HepG2 (cell line): ENCODE results near the gene RECQL5. TPM values are rescaled to one million over a fixed set of nuclear protein-coding genes. Genes with fewer than 3 reads are reported as not detected.

Experiments
- CBX1 ChIP-seq: IDR thresholded peaks from one replicate; pipeline ENCODE4 v1.6.1; 2016; ENCODE audit warnings: antibody characterized with exemption, low read depth
- GABPB1 ChIP-seq: IDR thresholded peaks from 2 replicates; pipeline ENCODE4 v1.6.1; 2016; ENCODE audit warnings: mild to moderate bottlenecking, missing genetic modification reagents, moderate library complexity, missing compliant biosample characterization
- POLR2A ChIP-seq, 2 experiments: IDR thresholded peaks; 2 replicates each; pipeline ENCODE4 v1.6.1; 2011; ENCODE audit warnings: low read depth in 2 of 2, low read length in 2 of 2, mild to moderate bottlenecking in 1 of 2, moderate library complexity in 1 of 2; ENCODE audit not compliant: insufficient read depth in 1 of 2
- RBFOX2 ChIP-seq: fragments of 200-400 bp; formaldehyde crosslinking; IDR thresholded peaks from 2 replicates; pipeline ENCODE4 v1.6.1; 2017; ENCODE audit warnings: low read depth, mild to moderate bottlenecking, low read length
- SIX4 ChIP-seq: sonication (generic); formaldehyde crosslinking; IDR thresholded peaks from 2 replicates; pipeline ENCODE4 v1.4.0; 2020; ENCODE audit warnings: missing genetic modification reagents
- ZMYM4 ChIP-seq: sonication (generic); formaldehyde crosslinking; IDR thresholded peaks from 2 replicates; pipeline ENCODE4 v1.8.1; 2023; ENCODE audit warnings: mild to moderate bottlenecking, missing genetic modification reagents
- ZNF264 ChIP-seq: sonication (generic); formaldehyde crosslinking; IDR thresholded peaks from 2 replicates; pipeline ENCODE4 v1.4.0; 2020; ENCODE audit warnings: missing genetic modification reagents
- ZNF383 ChIP-seq: sonication (generic); formaldehyde crosslinking; IDR thresholded peaks from 2 replicates; pipeline ENCODE4 v1.4.0; 2020; ENCODE audit warnings: missing genetic modification reagents, mild to moderate bottlenecking, borderline replicate concordance
- ZNF788 ChIP-seq: sonication (generic); formaldehyde crosslinking; IDR thresholded peaks from 2 replicates; pipeline ENCODE4 v1.5.0; 2020; ENCODE audit warnings: mild to moderate bottlenecking, missing genetic modification reagents, borderline replicate concordance
- ZSCAN30 ChIP-seq: sonication (generic); formaldehyde crosslinking; IDR thresholded peaks from 2 replicates; pipeline ENCODE4 v1.5.0; 2020; ENCODE audit warnings: mild to moderate bottlenecking, missing genetic modification reagents
- polyA plus RNA-seq, 8 experiments: library from polyadenylated mRNA; depleted of rRNA in 3 of 8; stranded (reverse) in 7 of 8; unstranded in 1 of 8; fragments of >200 nt; fragmentation: Illumina TruSeq in 4 of 8; extraction: Trizol in 4 of 8; gene quantifications; 2 replicates each; pipeline versions ENCODE4 v1.2.1 to v1.2.3, GENCODE V29; 2011 to 2016; ENCODE audit warnings: low read depth in 4 of 8, missing spikeins in 1 of 8, mixed read lengths in 1 of 8; ENCODE audit not compliant: insufficient read depth in 1 of 8
- total RNA-seq, 5 experiments: library from RNA; depleted of rRNA; stranded (reverse); fragments of >200 nt; fragmentation: Illumina TruSeq; extraction: Trizol; gene quantifications; 2 replicates each; pipeline ENCODE4 v1.2.3, GENCODE V29; 2016; ENCODE audit warnings: low read depth in 1 of 5
- TF ChIP-seq, protein P1 (sequence below): fragments of 450-650 bp; IDR thresholded peaks from 2 replicates; pipeline ENCODE4 v1.6.1; 2017; ENCODE audit warnings: mild to moderate bottlenecking
- TF ChIP-seq, protein P2 (sequence below): sonication (generic); formaldehyde crosslinking; conservative IDR thresholded peaks from 2 replicates; pipeline ENCODE4 v1.4.0; 2020; ENCODE audit warnings: missing genetic modification reagents
- TF ChIP-seq, protein P3 (sequence below): IDR thresholded peaks from 2 replicates; pipeline ENCODE4 v1.6.1; 2016; ENCODE audit warnings: missing compliant biosample characterization, missing genetic modification reagents, borderline replicate concordance
- TF ChIP-seq, protein P4 (sequence below), 2 experiments: sonication (generic) in 1 of 2; formaldehyde crosslinking in 1 of 2; IDR thresholded peaks; 2 replicates each; pipeline versions ENCODE4 v1.4.0 to v1.6.1; 2016 to 2020; ENCODE audit warnings: borderline replicate concordance in 1 of 2, low read depth in 1 of 2, mild to moderate bottlenecking in 1 of 2, missing genetic modification reagents in 1 of 2
- TF ChIP-seq, protein P5 (sequence below): sonication (generic); formaldehyde crosslinking; IDR thresholded peaks from 2 replicates; pipeline ENCODE4 v1.8.0; 2022; ENCODE audit warnings: mild to moderate bottlenecking, missing genetic modification reagents; ENCODE audit not compliant: insufficient replicate concordance

Gene RECQL5
- total and polyA plus RNA-seq, 2 of the 13 experiments (the other 11 are each of a cell fraction or from before 2014, with no cell fraction given): 27.7 to 32.0 TPM

DNA sequence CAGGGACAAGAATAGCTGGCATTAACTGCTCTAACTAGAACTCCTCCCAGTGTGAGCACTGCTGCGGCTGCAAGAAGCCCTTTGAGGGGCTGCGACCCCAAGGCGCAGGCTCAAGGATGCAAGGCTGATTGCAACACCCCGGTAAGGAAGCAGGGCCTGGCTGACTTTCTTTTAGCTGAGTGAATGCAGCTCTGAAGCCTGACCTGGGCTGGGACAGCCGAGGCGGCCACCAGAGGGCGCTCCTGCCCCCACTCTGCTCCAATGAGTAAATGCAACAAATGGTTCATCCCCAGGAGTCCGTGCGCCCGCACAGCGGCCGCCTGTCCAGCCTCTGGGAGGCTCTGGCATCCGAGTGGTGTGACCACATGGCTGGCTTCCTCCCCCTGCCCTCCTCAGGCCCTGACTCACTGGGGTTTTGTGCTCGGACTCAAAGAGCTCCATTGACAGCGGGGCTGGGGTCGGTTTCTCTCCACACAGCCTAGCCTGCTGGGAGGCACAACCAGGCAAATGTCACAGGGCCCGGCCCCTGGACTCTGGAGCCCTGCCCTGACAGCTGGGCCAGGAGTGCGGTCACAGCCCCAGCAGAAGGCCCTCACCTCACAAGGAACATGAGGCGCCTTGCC lies 34.0 kb downstream of the RECQL5 start, which contains the start of gene SMIM5 (continued):
- TF ChIP-seq, protein P1, sequence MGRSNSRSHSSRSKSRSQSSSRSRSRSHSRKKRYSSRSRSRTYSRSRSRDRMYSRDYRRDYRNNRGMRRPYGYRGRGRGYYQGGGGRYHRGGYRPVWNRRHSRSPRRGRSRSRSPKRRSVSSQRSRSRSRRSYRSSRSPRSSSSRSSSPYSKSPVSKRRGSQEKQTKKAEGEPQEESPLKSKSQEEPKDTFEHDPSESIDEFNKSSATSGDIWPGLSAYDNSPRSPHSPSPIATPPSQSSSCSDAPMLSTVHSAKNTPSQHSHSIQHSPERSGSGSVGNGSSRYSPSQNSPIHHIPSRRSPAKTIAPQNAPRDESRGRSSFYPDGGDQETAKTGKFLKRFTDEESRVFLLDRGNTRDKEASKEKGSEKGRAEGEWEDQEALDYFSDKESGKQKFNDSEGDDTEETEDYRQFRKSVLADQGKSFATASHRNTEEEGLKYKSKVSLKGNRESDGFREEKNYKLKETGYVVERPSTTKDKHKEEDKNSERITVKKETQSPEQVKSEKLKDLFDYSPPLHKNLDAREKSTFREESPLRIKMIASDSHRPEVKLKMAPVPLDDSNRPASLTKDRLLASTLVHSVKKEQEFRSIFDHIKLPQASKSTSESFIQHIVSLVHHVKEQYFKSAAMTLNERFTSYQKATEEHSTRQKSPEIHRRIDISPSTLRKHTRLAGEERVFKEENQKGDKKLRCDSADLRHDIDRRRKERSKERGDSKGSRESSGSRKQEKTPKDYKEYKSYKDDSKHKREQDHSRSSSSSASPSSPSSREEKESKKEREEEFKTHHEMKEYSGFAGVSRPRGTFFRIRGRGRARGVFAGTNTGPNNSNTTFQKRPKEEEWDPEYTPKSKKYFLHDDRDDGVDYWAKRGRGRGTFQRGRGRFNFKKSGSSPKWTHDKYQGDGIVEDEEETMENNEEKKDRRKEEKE: no peak
- TF ChIP-seq POLR2A (IDR thresholded peaks at IDR 0.05; ENCODE audit: insufficient read depth in 1 of 2, low read depth in 2 of 2, low read length in 2 of 2) (no peak), ZSCAN30 (CRISPR knock-in tag) (no peak), SIX4 (CRISPR knock-in tag) (peak; percentile 54; the same call in 1 of the 2 replicates), ZNF788 (CRISPR knock-in tag) (0 out of 2 replicates have a peak, but pooled peaks have one; percentile 66), ZMYM4 (no peak), ZNF383 (no peak), CBX1 (no peak), ZNF264 (no peak), RBFOX2 (no peak), GABPB1 (CRISPR knock-in tag) (peak; percentile 35; the same call in 1 of the 2 replicates)
- TF ChIP-seq, protein P2, sequence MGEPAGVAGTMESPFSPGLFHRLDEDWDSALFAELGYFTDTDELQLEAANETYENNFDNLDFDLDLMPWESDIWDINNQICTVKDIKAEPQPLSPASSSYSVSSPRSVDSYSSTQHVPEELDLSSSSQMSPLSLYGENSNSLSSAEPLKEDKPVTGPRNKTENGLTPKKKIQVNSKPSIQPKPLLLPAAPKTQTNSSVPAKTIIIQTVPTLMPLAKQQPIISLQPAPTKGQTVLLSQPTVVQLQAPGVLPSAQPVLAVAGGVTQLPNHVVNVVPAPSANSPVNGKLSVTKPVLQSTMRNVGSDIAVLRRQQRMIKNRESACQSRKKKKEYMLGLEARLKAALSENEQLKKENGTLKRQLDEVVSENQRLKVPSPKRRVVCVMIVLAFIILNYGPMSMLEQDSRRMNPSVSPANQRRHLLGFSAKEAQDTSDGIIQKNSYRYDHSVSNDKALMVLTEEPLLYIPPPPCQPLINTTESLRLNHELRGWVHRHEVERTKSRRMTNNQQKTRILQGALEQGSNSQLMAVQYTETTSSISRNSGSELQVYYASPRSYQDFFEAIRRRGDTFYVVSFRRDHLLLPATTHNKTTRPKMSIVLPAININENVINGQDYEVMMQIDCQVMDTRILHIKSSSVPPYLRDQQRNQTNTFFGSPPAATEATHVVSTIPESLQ (CRISPR knock-in tag): no peak
- TF ChIP-seq, protein P3, sequence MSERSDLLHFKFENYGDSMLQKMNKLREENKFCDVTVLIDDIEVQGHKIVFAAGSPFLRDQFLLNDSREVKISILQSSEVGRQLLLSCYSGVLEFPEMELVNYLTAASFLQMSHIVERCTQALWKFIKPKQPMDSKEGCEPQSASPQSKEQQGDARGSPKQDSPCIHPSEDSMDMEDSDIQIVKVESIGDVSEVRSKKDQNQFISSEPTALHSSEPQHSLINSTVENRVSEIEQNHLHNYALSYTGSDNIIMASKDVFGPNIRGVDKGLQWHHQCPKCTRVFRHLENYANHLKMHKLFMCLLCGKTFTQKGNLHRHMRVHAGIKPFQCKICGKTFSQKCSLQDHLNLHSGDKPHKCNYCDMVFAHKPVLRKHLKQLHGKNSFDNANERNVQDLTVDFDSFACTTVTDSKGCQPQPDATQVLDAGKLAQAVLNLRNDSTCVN (CRISPR knock-in tag): no peak
- TF ChIP-seq, protein P4, sequence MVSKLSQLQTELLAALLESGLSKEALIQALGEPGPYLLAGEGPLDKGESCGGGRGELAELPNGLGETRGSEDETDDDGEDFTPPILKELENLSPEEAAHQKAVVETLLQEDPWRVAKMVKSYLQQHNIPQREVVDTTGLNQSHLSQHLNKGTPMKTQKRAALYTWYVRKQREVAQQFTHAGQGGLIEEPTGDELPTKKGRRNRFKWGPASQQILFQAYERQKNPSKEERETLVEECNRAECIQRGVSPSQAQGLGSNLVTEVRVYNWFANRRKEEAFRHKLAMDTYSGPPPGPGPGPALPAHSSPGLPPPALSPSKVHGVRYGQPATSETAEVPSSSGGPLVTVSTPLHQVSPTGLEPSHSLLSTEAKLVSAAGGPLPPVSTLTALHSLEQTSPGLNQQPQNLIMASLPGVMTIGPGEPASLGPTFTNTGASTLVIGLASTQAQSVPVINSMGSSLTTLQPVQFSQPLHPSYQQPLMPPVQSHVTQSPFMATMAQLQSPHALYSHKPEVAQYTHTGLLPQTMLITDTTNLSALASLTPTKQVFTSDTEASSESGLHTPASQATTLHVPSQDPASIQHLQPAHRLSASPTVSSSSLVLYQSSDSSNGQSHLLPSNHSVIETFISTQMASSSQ (IDR thresholded peaks at IDR 0.05; ENCODE audit: low read depth): 0 out of 2 replicates have a peak, but pooled peaks have one; percentile 20
- TF ChIP-seq, protein P4 (CRISPR knock-in tag; IDR thresholded peaks at IDR 0.05; ENCODE audit: borderline replicate concordance): no peak
- TF ChIP-seq, protein P5, sequence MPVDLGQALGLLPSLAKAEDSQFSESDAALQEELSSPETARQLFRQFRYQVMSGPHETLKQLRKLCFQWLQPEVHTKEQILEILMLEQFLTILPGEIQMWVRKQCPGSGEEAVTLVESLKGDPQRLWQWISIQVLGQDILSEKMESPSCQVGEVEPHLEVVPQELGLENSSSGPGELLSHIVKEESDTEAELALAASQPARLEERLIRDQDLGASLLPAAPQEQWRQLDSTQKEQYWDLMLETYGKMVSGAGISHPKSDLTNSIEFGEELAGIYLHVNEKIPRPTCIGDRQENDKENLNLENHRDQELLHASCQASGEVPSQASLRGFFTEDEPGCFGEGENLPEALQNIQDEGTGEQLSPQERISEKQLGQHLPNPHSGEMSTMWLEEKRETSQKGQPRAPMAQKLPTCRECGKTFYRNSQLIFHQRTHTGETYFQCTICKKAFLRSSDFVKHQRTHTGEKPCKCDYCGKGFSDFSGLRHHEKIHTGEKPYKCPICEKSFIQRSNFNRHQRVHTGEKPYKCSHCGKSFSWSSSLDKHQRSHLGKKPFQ (CRISPR knock-in tag): no peak
